K562 (cell line): ENCODE measurements around the gene KRT77. TPM values are rescaled to one million over a fixed set of nuclear protein-coding genes. Genes with fewer than 3 reads are reported as not detected.

Experiments
- ATAC-seq: fragments of 200-7000 bp; cut with Tn5 transposase; 3 replicates; pipeline ENCODE4 v1.9.1; 2020; ENCODE audit warnings: moderate library complexity
- BruUV-seq: library from RNA; stranded (reverse); fragments of 400-500 nt; replicated peaks from 2 replicates; lab custom pipeline; 2021; lab: Mats Ljungman, UMichigan
- CTCF ChIA-PET: fragments of 300-600 bp; formaldehyde crosslinking; extraction: SDS; loops from one replicate; lab custom pipeline; 2021; ENCODE audit warnings: low intra/inter-chr PET ratio; lab: Yijun Ruan, JAX
- POLR2A ChIA-PET: fragments of 300-600, 350-650 bp; sonication (Branson Sonifier 250); formaldehyde crosslinking; extraction: SDS; loops from one replicate; lab custom pipeline; 2021; ENCODE audit warnings: antibody characterized with exemption, inconsistent platforms; lab: Yijun Ruan, JAX
- DNase-seq, 4 experiments: peaks; one replicate each; pipeline versions ENCODE4 v3.0.0 to v3.0.0-alpha.2; 2011 to 2018; ENCODE audit warnings: low spot score in 3 of 4, mixed read lengths in 3 of 4; ENCODE audit errors: extremely low read depth in 1 of 4
- FAIRE-seq: peaks from 2 replicates; lab custom pipeline; 2011; peaks lifted over from hg19 to GRCh38; lab: Jason Lieb, UNC
- H2AFZ ChIP-seq: 2 replicates; pipeline ENCODE4 v1.6.0; 2011; ENCODE audit warnings: low read depth, low read length, control low read depth, inconsistent platforms
- H3K27ac ChIP-seq: fragments of 200-600 bp; 3 replicates; pipeline ENCODE4 v1.8.0; 2011; ENCODE audit warnings: low read depth, mild to moderate bottlenecking, control low read depth, inconsistent platforms, low read length, moderate library complexity, mixed read lengths; ENCODE audit errors: extremely low read depth
- H3K27me3 ChIP-seq, 2 experiments: fragments of 300-600 bp in 1 of 2; 2 replicates in 1 of 2; 3 replicates in 1 of 2; pipeline versions ENCODE4 v1.6.0 to v1.8.0; 2011; ENCODE audit warnings: inconsistent platforms in 2 of 2, low read length in 2 of 2, mild to moderate bottlenecking in 1 of 2, mixed read lengths in 1 of 2, moderate library complexity in 1 of 2; ENCODE audit not compliant: control insufficient read depth in 2 of 2, insufficient read depth in 2 of 2
- H3K36me3 ChIP-seq: fragments of 300-600 bp; 3 replicates; pipeline ENCODE4 v1.8.0; 2011; ENCODE audit warnings: mild to moderate bottlenecking, low read length, inconsistent platforms; ENCODE audit not compliant: control insufficient read depth, insufficient read depth
- H3K4me1 ChIP-seq, 2 experiments: fragments of 200-600 bp in 1 of 2; replicated peaks in 1 of 2; 2 replicates in 1 of 2; 3 replicates in 1 of 2; pipeline versions ENCODE4 v1.5.1 to v1.8.0; 2011; ENCODE audit warnings: inconsistent platforms in 2 of 2, low read length in 2 of 2, mild to moderate bottlenecking in 1 of 2, mixed read lengths in 1 of 2, moderate library complexity in 1 of 2; ENCODE audit not compliant: control insufficient read depth in 2 of 2, insufficient read depth in 2 of 2
- H3K4me2 ChIP-seq: 2 replicates; pipeline ENCODE4 v1.6.1; 2011; ENCODE audit warnings: low read length, control low read depth, inconsistent platforms, mixed read lengths; ENCODE audit not compliant: insufficient read depth
- H3K4me3 ChIP-seq: fragments of 200-600 bp; sonication (generic), shearing (Covaris generic); 2 replicates; pipeline ENCODE4 v1.5.1; 2016; ENCODE audit warnings: control low read depth, inconsistent platforms
- H3K79me2 ChIP-seq: fragments of 200-600 bp; 3 replicates; pipeline ENCODE4 v1.8.0; 2011; ENCODE audit warnings: low read length, inconsistent platforms; ENCODE audit not compliant: control insufficient read depth, insufficient read depth
- H3K9ac ChIP-seq, 2 experiments: 2 replicates each; pipeline versions ENCODE4 v1.6.0 to v1.6.1; 2011; ENCODE audit warnings: low read depth in 2 of 2, low read length in 2 of 2, control low read depth in 1 of 2, inconsistent platforms in 1 of 2, mild to moderate bottlenecking in 1 of 2, mixed read lengths in 1 of 2; ENCODE audit not compliant: insufficient read depth in 1 of 2
- H3K9me1 ChIP-seq: one replicate; pipeline ENCODE4 v1.6.0; 2011; ENCODE audit warnings: inconsistent platforms, mild to moderate bottlenecking, low read length, moderate library complexity; ENCODE audit not compliant: control insufficient read depth, insufficient read depth
- H3K9me3 ChIP-seq: replicated peaks from 2 replicates; pipeline ENCODE4 v1.5.1; 2011; ENCODE audit warnings: low read depth, low read length, inconsistent platforms; ENCODE audit not compliant: control insufficient read depth, insufficient read depth
- H4K20me1 ChIP-seq: replicated peaks from 2 replicates; pipeline ENCODE4 v1.6.1; 2011; ENCODE audit warnings: low read length, inconsistent platforms, mixed read lengths; ENCODE audit not compliant: control insufficient read depth, insufficient read depth
- ATF7 ChIP-seq: fragments of 450-650 bp; IDR thresholded peaks from 2 replicates; pipeline ENCODE4 v1.7.1; 2014; ENCODE audit warnings: mild to moderate bottlenecking, moderate library complexity
- GABPB1 ChIP-seq: sonication (generic); formaldehyde crosslinking; IDR thresholded peaks from 2 replicates; pipeline ENCODE4 v1.8.0; 2022; ENCODE audit warnings: mild to moderate bottlenecking, missing genetic modification reagents
- MBD2 ChIP-seq: sonication (generic); IDR thresholded peaks from 2 replicates; pipeline ENCODE4 v1.6.1; 2016; ENCODE audit warnings: low read depth, borderline replicate concordance
- NFIC ChIP-seq: fragments of 450-650 bp; IDR thresholded peaks from 2 replicates; pipeline ENCODE4 v1.6.1; 2017; ENCODE audit warnings: mild to moderate bottlenecking, inconsistent platforms
- POLR2A ChIP-seq: fragments of 450-650 bp; conservative IDR thresholded peaks from 2 replicates; pipeline ENCODE4 v1.6.1; 2016
- REST ChIP-seq, 2 experiments: fragments of 450-650 bp; formaldehyde crosslinking in 1 of 2; IDR thresholded peaks; 2 replicates each; pipeline versions ENCODE4 v1.4.0 to v1.6.1; 2014 to 2020; ENCODE audit warnings: mild to moderate bottlenecking in 2 of 2, borderline replicate concordance in 1 of 2, low read depth in 1 of 2
- SMARCA5 ChIP-seq: fragments of 450-650 bp; IDR thresholded peaks from 2 replicates; pipeline ENCODE4 v1.6.1; 2016
- TAL1 ChIP-seq: fragments of 450-650 bp; IDR thresholded peaks from 2 replicates; pipeline ENCODE4 v1.6.1; 2016; ENCODE audit warnings: mild to moderate bottlenecking
- ZMIZ1 ChIP-seq, 2 experiments: fragments of 150-350 bp in 1 of 2; IDR thresholded peaks; 2 replicates each; pipeline ENCODE4 v1.6.1; 2012 to 2016; ENCODE audit warnings: low read depth in 2 of 2, low read length in 2 of 2, mild to moderate bottlenecking in 1 of 2, moderate library complexity in 1 of 2
- ZNF121 ChIP-seq: sonication (generic); formaldehyde crosslinking; conservative IDR thresholded peaks from 2 replicates; pipeline ENCODE4 v1.8.0; 2022; ENCODE audit warnings: missing genetic modification reagents
- ZNF436 ChIP-seq: fragments of 250-450, 450-650 bp; sonication (Bioruptor Pico); formaldehyde crosslinking; IDR thresholded peaks from 2 replicates; pipeline ENCODE4 v1.7.0; 2020; ENCODE audit warnings: mild to moderate bottlenecking
- WGBS: fragments of 100-300 bp; shearing (Covaris generic); methylation state at CpG from one replicate; pipeline ENCODE4 v1.1.6; 2016; ENCODE audit warnings: low coverage, mixed read lengths; ENCODE audit not compliant: insufficient coverage; ENCODE audit errors: missing lambda C conversion rate; 5-methylcytosine and 5-hydroxymethylcytosine counted together
- in situ Hi-C: fragments of 300-500 bp; cut with MboI; formaldehyde crosslinking; loops from 4 replicates; pipeline ENCODE4 v1.15.0; 2018; ENCODE audit warnings: inconsistent platforms, mixed read lengths
- intact Hi-C: fragments of 100-400 bp; cut with micrococcal nuclease; formaldehyde crosslinking; loops from 2 replicates; pipeline ENCODE4 v1.14.2; 2022
- polyA plus RNA-seq, 8 experiments: library from polyadenylated mRNA; depleted of rRNA in 4 of 8; stranded (reverse) in 5 of 8; unstranded in 3 of 8; fragments of >200 nt; fragmentation: Nextera tagmentation in 2 of 8; fragmentation: Illumina TruSeq in 1 of 8; extraction: Ambion mirVana in 2 of 8; extraction: Trizol in 1 of 8; gene quantifications; 2 replicates each; pipeline versions ENCODE4 v1.2.1 to v1.2.3, GENCODE V29; 2011 to 2014; ENCODE audit warnings: inconsistent platforms in 1 of 8, missing spikeins in 1 of 8
- total RNA-seq, 7 experiments: library from RNA; depleted of rRNA in 6 of 7; stranded (reverse); fragments of >200 nt in 6 of 7; fragmentation: Illumina TruSeq in 2 of 7; extraction: Trizol in 2 of 7; gene quantifications; 2 replicates each; pipeline versions ENCODE4 v1.2.1 to v1.2.3, GENCODE V29; 2011 to 2021; ENCODE audit warnings: low replicate concordance in 1 of 7

The KRT77 gene
- total and polyA plus RNA-seq, 9 of the 15 experiments (the other 6 are each of a cell fraction or from before 2014, with no cell fraction given) = not detected

DNA sequence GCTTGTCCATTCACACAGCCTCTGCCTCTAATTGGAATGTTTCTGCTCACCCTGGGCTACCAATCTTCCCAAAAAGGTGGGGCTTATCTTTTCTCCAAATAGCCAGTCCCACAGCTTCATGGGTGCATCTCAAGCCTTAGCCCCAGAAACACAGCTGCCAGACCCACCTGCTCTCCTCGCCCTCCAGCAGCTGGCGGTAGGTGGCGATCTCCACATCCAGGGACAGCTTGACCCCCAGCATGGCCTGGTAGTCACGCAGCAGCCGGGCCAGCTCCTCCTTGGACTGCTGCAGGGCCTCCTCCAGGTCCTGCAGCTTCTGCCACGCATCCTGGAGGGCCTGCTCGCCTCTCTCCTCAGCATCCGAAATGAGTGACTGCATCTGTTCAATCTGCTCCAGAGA, 11.1 kb downstream of the KRT77 start (continued):
- TF ChIP-seq REST (IDR thresholded peaks at IDR 0.05; ENCODE audit: borderline replicate concordance) = peak; percentile 53; the same call in 1 of the 2 replicates
- TF ChIP-seq REST (CRISPR knock-in tag; IDR thresholded peaks at IDR 0.05; ENCODE audit: low read depth) = no peak

- peaks cover 13 to 43% of the 10 kb centered on the region in 2 experiments; a peak in 4 of 5 replicates for H3K27me3 ChIP-seq
- POLR2A ChIA-PET = interaction anchor here (0.7 to 1.0 kb wide), 2 partner anchors 11 to 165 kb away, joined by 3 read pairs; partner anchors contain the start of gene KRT1
- peaks cover 0 to 10% of the 10 kb centered on the region in 2 experiments; a peak in 1 of 5 replicates for H3K4me1 ChIP-seq
- no peaks in the 10 kb centered on the region for H3K79me2 ChIP-seq
- no peaks in the 10 kb centered on the region for H3K9me1 ChIP-seq
- in situ Hi-C loops = no loop called here
- BruUV-seq = no TSS peak
- no peak; the same call in 2 of the 3 replicates for ATAC-seq
- no peaks in the 10 kb centered on the region for H3K9me3 ChIP-seq
- no peak overlapping the region for H2AFZ ChIP-seq
- no peak overlapping the region for H3K9ac ChIP-seq
- H3K4me3 ChIP-seq = no peak overlapping the region
- DNase-seq = no peak
- no peak overlapping the region for H3K4me2 ChIP-seq
- H3K36me3 ChIP-seq = no peaks in the 10 kb centered on the region
- CTCF ChIA-PET = interaction anchor here (1.7 kb wide), 1 partner anchor 179 kb away, joined by 8 read pairs; no protein-coding TSS in a partner anchor
- no peak overlapping the region for H3K27ac ChIP-seq
- WGBS = 43% methylated on average over 2 of the region's 2 CpGs
- intact Hi-C loops = loop anchor here (10.0 kb wide), 2 partner anchors 107 to 183 kb away; no protein-coding TSS in a partner anchor
- peaks cover 4% of the 10 kb centered on the region; the same call in 1 of the 2 replicates for H4K20me1 ChIP-seq
- no peak for FAIRE-seq
- TF ChIP-seq ZMIZ1 (IDR thresholded peaks at IDR 0.05; ENCODE audit: low read depth in 2 of 2, low read length in 2 of 2) (no peak), GABPB1 (CRISPR knock-in tag) (no peak), ZNF121 (CRISPR knock-in tag) (no peak), TAL1 (no peak), ATF7 (no peak), POLR2A (no peak), NFIC (no peak), SMARCA5 (no peak), MBD2 (no peak), ZNF436 (CRISPR knock-in tag) (no peak)
Measured at GRCh38 chr12:52691841-52692150, 11.5 kb downstream of the KRT77 start.
